Panc1 (cell line): ENCODE measurements around the gene FYTTD1.

Experiments used
- CTCF ChIP-seq: fragments of 450-650 bp; IDR thresholded peaks from 2 replicates; pipeline ENCODE4 v1.5.1; 2017; ENCODE audit warnings: mild to moderate bottlenecking
- POLR2AphosphoS5 ChIP-seq: IDR thresholded peaks from 2 replicates; pipeline ENCODE4 v1.6.1; 2012; ENCODE audit warnings: mild to moderate bottlenecking, low read depth, low read length, moderate library complexity
- REST ChIP-seq, 2 experiments: IDR thresholded peaks; 2 replicates each; pipeline ENCODE4 v1.6.1; 2011 to 2012; ENCODE audit warnings: low read depth in 2 of 2, control low read depth in 1 of 2, low read length in 1 of 2, mild to moderate bottlenecking in 1 of 2, moderate library complexity in 1 of 2; ENCODE audit not compliant: insufficient read depth in 1 of 2

GRCh38 chr3:197730200-197730599, 19.5 kb upstream of the FYTTD1 start:
- no peak for TF ChIP-seq CTCF
- TF ChIP-seq POLR2AphosphoS5, result no peak
- no peak for TF ChIP-seq REST (IDR thresholded peaks at IDR 0.05; ENCODE audit: insufficient read depth in 1 of 2, low read depth in 2 of 2, low read length in 1 of 2)
